HepG2 (cell line): ENCODE results near the gene IL17RB. TPM values are rescaled to one million over a fixed set of nuclear protein-coding genes. Genes with fewer than 3 reads are reported as not detected.
A peak's percentile ranks its signal among the peaks of the same experiment; 100 is the strongest.

Experiments used
- EEA1 ChIP-seq: sonication (generic); formaldehyde crosslinking; IDR thresholded peaks from 2 replicates; pipeline ENCODE4 v1.5.1; 2020; ENCODE audit warnings: mild to moderate bottlenecking, missing genetic modification reagents, borderline replicate concordance
- HDAC2 ChIP-seq: sonication (generic); formaldehyde crosslinking; IDR thresholded peaks from 2 replicates; pipeline ENCODE4 v1.4.0; 2020; ENCODE audit warnings: missing genetic modification reagents
- JDP2 ChIP-seq: sonication (generic); formaldehyde crosslinking; IDR thresholded peaks from 2 replicates; pipeline ENCODE4 v1.8.1; 2022; ENCODE audit warnings: missing genetic modification reagents, borderline replicate concordance
- KMT2B ChIP-seq: IDR thresholded peaks from 2 replicates; pipeline ENCODE4 v1.6.1; 2016; ENCODE audit warnings: missing genetic modification reagents, missing compliant biosample characterization
- NONO ChIP-seq, 2 experiments: fragments of 450-650 bp in 1 of 2; sonication (generic) in 1 of 2; formaldehyde crosslinking in 1 of 2; IDR thresholded peaks in 1 of 2; conservative IDR thresholded peaks in 1 of 2; 2 replicates each; pipeline versions ENCODE4 v1.6.1 to v1.8.0; 2017 to 2022; ENCODE audit warnings: mild to moderate bottlenecking in 1 of 2, missing genetic modification reagents in 1 of 2, moderate library complexity in 1 of 2
- SMARCE1 ChIP-seq: fragments of 450-650 bp; IDR thresholded peaks from 2 replicates; pipeline ENCODE4 v1.6.1; 2017; ENCODE audit warnings: borderline replicate concordance
- SP4 ChIP-seq: sonication (generic); formaldehyde crosslinking; IDR thresholded peaks from 2 replicates; pipeline ENCODE4 v1.8.1; 2023; ENCODE audit warnings: mild to moderate bottlenecking, missing genetic modification reagents
- SSRP1 ChIP-seq: IDR thresholded peaks from 2 replicates; pipeline ENCODE4 v1.6.1; 2016; ENCODE audit warnings: control low read depth
- ZNF33B ChIP-seq: sonication (generic); formaldehyde crosslinking; IDR thresholded peaks from 2 replicates; pipeline ENCODE4 v1.5.1; 2020; ENCODE audit warnings: mild to moderate bottlenecking, missing genetic modification reagents
- ZNF530 ChIP-seq: sonication (generic); formaldehyde crosslinking; IDR thresholded peaks from 2 replicates; pipeline ENCODE4 v1.5.0; 2020; ENCODE audit warnings: low read depth, mild to moderate bottlenecking, missing genetic modification reagents
- ZNF678 ChIP-seq: sonication (generic); formaldehyde crosslinking; IDR thresholded peaks from 2 replicates; pipeline ENCODE4 v1.4.0; 2020; ENCODE audit warnings: mild to moderate bottlenecking, missing genetic modification reagents
- ZNF766 ChIP-seq: sonication (generic); formaldehyde crosslinking; IDR thresholded peaks from 2 replicates; pipeline ENCODE4 v1.5.0; 2020; ENCODE audit warnings: missing genetic modification reagents, borderline replicate concordance
- ZNF768 ChIP-seq: sonication (generic); formaldehyde crosslinking; IDR thresholded peaks from 2 replicates; pipeline ENCODE4 v1.4.0; 2020; ENCODE audit warnings: missing genetic modification reagents
- ZNF879 ChIP-seq: sonication (generic); formaldehyde crosslinking; IDR thresholded peaks from 2 replicates; pipeline ENCODE4 v1.8.1; 2023; ENCODE audit warnings: missing genetic modification reagents
- polyA plus RNA-seq, 8 experiments: library from polyadenylated mRNA; depleted of rRNA in 3 of 8; stranded (reverse) in 7 of 8; unstranded in 1 of 8; fragments of >200 nt; fragmentation: Illumina TruSeq in 4 of 8; extraction: Trizol in 4 of 8; gene quantifications; 2 replicates each; pipeline versions ENCODE4 v1.2.1 to v1.2.3, GENCODE V29; 2011 to 2016; ENCODE audit warnings: low read depth in 4 of 8, missing spikeins in 1 of 8, mixed read lengths in 1 of 8; ENCODE audit not compliant: insufficient read depth in 1 of 8
- total RNA-seq, 5 experiments: library from RNA; depleted of rRNA; stranded (reverse); fragments of >200 nt; fragmentation: Illumina TruSeq; extraction: Trizol; gene quantifications; 2 replicates each; pipeline ENCODE4 v1.2.3, GENCODE V29; 2016; ENCODE audit warnings: low read depth in 1 of 5
- TF ChIP-seq, protein P1 (sequence below): sonication (generic); formaldehyde crosslinking; IDR thresholded peaks from 2 replicates; pipeline ENCODE4 v1.4.0; 2020; ENCODE audit warnings: mild to moderate bottlenecking, missing genetic modification reagents
- TF ChIP-seq, protein P2 (sequence below): sonication (generic); formaldehyde crosslinking; IDR thresholded peaks from 2 replicates; pipeline ENCODE4 v1.5.1; 2020; ENCODE audit warnings: mild to moderate bottlenecking, missing genetic modification reagents, borderline replicate concordance
- TF ChIP-seq, protein P3 (sequence below): sonication (generic); formaldehyde crosslinking; IDR thresholded peaks from 2 replicates; pipeline ENCODE4 v1.8.1; 2023; ENCODE audit warnings: mild to moderate bottlenecking, missing genetic modification reagents
- TF ChIP-seq, protein P4 (sequence below): sonication (generic); formaldehyde crosslinking; IDR thresholded peaks from 2 replicates; pipeline ENCODE4 v1.8.0; 2022; ENCODE audit warnings: low read depth, missing genetic modification reagents
- TF ChIP-seq, protein P5 (sequence below): IDR thresholded peaks from 2 replicates; pipeline ENCODE4 v1.6.1; 2016; ENCODE audit warnings: low read depth

The IL17RB gene
- total and polyA plus RNA-seq, 2 of the 13 experiments (the other 11 are each of a cell fraction or from before 2014, with no cell fraction given), result 130 to 190 TPM

DNA sequence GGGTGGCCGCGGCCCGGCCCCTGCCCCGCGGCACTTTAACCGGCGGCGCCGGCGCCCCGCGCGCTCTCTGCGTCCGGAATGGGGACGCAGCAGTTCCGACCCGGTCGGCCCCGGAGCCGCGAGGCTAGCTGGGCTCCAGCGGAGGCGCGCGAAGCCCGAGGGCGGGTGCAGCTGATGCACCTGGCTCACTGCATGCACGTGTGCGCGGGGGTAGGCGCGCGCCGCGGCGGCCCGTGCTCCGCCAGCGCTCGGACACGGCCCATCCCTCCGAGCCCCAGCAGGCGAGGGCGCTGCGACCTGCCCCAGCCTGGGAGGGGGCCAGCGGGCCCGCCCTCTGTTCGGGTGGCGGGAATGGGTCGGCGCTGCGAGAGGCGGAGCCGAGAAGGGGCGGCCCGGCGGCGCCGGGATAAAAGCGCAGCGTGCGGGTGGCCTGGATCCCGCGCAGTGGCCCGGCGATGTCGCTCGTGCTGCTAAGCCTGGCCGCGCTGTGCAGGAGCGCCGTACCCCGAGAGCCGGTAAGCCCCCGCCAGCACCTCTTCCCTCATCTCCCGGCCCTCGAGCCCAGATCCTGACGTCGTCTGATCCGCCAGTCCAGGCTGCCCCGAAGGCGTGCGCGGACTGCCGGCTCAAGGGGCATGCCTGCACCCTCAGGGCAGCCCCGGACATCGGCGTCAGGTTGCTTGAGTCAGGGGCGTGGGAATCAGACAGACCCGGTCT, at the start of gene IL17RB, which contains the start of gene CHDH (continued):
- TF ChIP-seq ZNF766, result peak; percentile 55; the same call in 1 of the 2 replicates
- TF ChIP-seq, protein P1, sequence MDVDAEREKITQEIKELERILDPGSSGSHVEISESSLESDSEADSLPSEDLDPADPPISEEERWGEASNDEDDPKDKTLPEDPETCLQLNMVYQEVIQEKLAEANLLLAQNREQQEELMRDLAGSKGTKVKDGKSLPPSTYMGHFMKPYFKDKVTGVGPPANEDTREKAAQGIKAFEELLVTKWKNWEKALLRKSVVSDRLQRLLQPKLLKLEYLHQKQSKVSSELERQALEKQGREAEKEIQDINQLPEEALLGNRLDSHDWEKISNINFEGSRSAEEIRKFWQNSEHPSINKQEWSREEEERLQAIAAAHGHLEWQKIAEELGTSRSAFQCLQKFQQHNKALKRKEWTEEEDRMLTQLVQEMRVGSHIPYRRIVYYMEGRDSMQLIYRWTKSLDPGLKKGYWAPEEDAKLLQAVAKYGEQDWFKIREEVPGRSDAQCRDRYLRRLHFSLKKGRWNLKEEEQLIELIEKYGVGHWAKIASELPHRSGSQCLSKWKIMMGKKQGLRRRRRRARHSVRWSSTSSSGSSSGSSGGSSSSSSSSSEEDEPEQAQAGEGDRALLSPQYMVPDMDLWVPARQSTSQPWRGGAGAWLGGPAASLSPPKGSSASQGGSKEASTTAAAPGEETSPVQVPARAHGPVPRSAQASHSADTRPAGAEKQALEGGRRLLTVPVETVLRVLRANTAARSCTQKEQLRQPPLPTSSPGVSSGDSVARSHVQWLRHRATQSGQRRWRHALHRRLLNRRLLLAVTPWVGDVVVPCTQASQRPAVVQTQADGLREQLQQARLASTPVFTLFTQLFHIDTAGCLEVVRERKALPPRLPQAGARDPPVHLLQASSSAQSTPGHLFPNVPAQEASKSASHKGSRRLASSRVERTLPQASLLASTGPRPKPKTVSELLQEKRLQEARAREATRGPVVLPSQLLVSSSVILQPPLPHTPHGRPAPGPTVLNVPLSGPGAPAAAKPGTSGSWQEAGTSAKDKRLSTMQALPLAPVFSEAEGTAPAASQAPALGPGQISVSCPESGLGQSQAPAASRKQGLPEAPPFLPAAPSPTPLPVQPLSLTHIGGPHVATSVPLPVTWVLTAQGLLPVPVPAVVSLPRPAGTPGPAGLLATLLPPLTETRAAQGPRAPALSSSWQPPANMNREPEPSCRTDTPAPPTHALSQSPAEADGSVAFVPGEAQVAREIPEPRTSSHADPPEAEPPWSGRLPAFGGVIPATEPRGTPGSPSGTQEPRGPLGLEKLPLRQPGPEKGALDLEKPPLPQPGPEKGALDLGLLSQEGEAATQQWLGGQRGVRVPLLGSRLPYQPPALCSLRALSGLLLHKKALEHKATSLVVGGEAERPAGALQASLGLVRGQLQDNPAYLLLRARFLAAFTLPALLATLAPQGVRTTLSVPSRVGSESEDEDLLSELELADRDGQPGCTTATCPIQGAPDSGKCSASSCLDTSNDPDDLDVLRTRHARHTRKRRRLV (CRISPR knock-in tag), result no peak
- TF ChIP-seq, protein P2, sequence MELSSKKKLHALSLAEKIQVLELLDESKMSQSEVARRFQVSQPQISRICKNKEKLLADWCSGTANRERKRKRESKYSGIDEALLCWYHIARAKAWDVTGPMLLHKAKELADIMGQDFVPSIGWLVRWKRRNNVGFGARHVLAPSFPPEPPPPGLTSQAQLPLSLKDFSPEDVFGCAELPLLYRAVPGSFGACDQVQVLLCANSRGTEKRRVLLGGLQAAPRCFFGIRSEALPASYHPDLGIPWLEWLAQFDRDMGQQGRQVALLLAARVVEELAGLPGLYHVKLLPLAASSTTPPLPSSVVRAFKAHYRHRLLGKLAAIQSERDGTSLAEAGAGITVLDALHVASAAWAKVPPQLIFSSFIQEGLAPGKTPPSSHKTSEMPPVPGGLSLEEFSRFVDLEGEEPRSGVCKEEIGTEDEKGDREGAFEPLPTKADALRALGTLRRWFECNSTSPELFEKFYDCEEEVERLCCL, result no peak
- TF ChIP-seq ZNF33B (CRISPR knock-in tag), result no peak; the same call in 1 of the 2 replicates
- no peak; the same call in 1 of the 2 replicates for TF ChIP-seq JDP2 (CRISPR knock-in tag)
- no peak; the same call in 1 of the 2 replicates for TF ChIP-seq ZNF879 (CRISPR knock-in tag)
- TF ChIP-seq KMT2B, result peak; percentile 46; the same call in 1 of the 2 replicates
- peak; percentile 57; the same call in 1 of the 2 replicates for TF ChIP-seq HDAC2 (CRISPR knock-in tag)
- TF ChIP-seq, protein P3, sequence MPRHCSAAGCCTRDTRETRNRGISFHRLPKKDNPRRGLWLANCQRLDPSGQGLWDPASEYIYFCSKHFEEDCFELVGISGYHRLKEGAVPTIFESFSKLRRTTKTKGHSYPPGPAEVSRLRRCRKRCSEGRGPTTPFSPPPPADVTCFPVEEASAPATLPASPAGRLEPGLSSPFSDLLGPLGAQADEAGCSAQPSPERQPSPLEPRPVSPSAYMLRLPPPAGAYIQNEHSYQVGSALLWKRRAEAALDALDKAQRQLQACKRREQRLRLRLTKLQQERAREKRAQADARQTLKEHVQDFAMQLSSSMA (CRISPR knock-in tag), result peak; percentile 87; the same call in 1 of the 2 replicates
- TF ChIP-seq, protein P4, sequence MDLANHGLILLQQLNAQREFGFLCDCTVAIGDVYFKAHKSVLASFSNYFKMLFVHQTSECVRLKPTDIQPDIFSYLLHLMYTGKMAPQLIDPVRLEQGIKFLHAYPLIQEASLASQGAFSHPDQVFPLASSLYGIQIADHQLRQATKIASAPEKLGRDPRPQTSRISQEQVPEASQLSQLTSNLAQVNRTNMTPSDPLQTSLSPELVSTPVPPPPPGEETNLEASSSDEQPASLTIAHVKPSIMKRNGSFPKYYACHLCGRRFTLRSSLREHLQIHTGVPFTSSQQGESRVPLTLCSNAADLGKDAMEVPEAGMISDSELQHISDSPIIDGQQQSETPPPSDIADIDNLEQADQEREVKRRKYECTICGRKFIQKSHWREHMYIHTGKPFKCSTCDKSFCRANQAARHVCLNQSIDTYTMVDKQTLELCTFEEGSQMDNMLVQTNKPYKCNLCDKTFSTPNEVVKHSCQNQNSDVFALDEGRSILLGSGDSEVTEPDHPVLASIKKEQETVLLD (CRISPR knock-in tag), result peak; percentile 66; the same call in 1 of the 2 replicates
- no peak for TF ChIP-seq SMARCE1
- peak; percentile 70; the same call in 1 of the 2 replicates for TF ChIP-seq EEA1 (CRISPR knock-in tag)
- TF ChIP-seq NONO (IDR thresholded peaks at IDR 0.05), result no peak
- TF ChIP-seq NONO (CRISPR knock-in tag; conservative IDR thresholded peaks at IDR 0.05), result peak; percentile 97
- 0 out of 2 replicates have a peak, but pooled peaks have one; percentile 62 for TF ChIP-seq ZNF530 (CRISPR knock-in tag)
- peak; percentile 75 for TF ChIP-seq SP4 (CRISPR knock-in tag)
- TF ChIP-seq, protein P5, sequence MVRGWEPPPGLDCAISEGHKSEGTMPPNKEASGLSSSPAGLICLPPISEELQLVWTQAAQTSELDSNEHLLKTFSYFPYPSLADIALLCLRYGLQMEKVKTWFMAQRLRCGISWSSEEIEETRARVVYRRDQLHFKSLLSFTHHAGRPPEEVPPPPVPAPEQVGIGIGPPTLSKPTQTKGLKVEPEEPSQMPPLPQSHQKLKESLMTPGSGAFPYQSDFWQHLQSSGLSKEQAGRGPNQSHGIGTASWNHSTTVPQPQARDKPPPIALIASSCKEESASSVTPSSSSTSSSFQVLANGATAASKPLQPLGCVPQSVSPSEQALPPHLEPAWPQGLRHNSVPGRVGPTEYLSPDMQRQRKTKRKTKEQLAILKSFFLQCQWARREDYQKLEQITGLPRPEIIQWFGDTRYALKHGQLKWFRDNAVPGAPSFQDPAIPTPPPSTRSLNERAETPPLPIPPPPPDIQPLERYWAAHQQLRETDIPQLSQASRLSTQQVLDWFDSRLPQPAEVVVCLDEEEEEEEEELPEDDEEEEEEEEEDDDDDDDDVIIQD (CRISPR knock-in tag), result peak; percentile 61; the same call in 1 of the 2 replicates
- peak; percentile 82 for TF ChIP-seq ZNF678
- no peak for TF ChIP-seq SSRP1 (CRISPR knock-in tag)
- TF ChIP-seq ZNF768 (CRISPR knock-in tag), result peak; percentile 75
